Measurements from ENCODE around the gene OTUB1.

Gene OTUB1

DNA sequence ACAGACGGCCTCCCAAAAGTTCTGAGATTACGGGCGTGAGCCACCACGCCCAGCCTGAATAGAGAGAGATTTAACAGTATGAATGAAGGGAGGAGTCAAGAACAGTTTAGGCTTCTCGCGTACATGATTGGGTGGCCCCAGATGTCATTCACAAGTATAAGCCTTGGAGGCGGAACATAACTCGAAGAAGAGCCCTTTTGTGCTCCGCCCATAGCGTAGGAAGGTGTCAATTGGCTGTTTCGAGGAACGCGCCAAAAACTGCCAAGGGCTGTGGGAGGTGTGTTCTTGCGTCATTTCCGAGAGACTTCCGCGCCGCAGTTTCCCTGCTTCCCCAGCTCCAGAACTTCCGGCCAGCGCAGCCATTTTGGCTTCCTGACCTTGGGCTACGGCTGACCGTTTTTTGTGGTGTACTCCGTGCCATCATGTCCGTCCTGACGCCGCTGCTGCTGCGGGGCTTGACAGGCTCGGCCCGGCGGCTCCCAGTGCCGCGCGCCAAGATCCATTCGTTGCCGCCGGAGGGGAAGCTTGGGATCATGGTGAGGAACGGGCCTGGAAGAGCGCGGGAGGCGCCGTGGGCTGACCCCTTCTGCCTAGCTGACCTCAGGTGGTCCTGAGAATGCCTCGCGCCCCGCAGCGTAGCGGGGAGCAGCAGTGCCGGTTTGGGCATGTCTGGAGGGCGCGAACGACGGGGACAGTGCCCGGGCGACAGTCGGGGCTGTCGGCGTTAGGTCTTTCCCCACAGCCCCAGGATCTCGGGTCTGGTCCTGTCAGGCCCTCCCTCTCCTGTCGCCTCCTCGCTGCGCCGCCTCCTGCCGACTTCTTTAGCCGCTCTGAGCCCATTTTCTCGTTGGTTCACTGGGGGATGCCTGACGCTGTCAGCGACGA lies 11.7 kb upstream of the OTUB1 start, which contains the start of gene COX8A:
COX8A (plus strand) TSS at position 362 of the 885 bp plus-strand sequence; CDS start at position 423, 61 bp downstream.
- DNase-seq (ENCODE audit: low read depth in 2 of 3, low spot score in 1 of 3), result peak; percentile 92 to 95 (median 95)

- no peak for DNase-seq (ENCODE audit: low read depth in 2 of 3, low spot score in 1 of 3)
Measured at GRCh38 chr11:63978551-63979239, 7.5 kb upstream of the OTUB1 start.

DNA sequence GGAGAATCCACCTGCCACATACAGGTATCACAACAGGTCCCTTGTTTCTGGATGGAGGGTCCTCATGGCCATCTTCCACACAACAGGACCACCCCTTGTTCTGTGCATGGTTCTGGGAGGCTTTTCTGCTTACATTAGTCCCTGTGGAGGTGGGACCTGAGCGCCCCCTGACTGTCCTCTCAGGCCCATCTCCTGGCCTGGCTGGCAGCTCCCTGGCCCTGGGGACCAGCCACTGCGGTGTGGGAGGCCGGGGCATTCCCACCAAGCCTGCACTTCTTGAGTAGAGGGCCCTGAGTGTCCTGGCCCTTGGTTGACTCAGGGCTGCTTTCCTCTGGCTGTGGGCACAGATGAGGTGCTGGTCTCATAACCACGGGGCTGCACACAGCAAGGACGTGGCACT lies 6.8 kb upstream of the OTUB1 start:
- no peak for DNase-seq (ENCODE audit: low read depth in 2 of 3, low spot score in 1 of 3)

GRCh38 chr11:63985812-63986155 lies 454 bp upstream of the OTUB1 start:
- peak; percentile 42 to 62 (median 56) for DNase-seq (ENCODE audit: low read depth in 2 of 3, low spot score in 1 of 3)

GRCh38 chr11:63986932-63987513 lies 785 bp downstream of the OTUB1 start:
- no peak for DNase-seq (ENCODE audit: low read depth in 2 of 3, low spot score in 1 of 3)

DNA sequence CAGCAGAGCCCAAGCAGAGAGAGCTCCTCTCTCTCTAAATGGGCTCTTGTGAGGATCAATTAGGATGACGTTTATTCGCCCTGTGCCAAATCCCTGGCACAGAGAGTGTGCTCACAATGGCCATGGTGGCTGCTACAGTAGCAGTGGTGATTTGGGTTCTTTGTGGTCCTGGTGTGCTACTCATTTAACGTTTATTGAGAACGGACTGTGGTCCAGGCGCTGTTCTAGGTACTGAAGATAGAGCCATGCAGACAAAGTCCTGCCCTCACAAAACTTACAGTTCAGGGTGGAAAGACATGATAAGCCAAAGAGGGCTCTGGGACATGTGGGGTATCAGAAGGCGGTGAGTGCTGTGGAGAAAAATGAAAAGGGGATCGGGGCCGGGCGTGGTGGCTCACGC lies 5.3 kb downstream of the OTUB1 start:
- no peak for DNase-seq (ENCODE audit: low read depth in 2 of 3, low spot score in 1 of 3)

- no peak for DNase-seq (ENCODE audit: low read depth in 2 of 3, low spot score in 1 of 3)
Measured at GRCh38 chr11:63993100-63993499, 6.9 kb downstream of the OTUB1 start.

DNA sequence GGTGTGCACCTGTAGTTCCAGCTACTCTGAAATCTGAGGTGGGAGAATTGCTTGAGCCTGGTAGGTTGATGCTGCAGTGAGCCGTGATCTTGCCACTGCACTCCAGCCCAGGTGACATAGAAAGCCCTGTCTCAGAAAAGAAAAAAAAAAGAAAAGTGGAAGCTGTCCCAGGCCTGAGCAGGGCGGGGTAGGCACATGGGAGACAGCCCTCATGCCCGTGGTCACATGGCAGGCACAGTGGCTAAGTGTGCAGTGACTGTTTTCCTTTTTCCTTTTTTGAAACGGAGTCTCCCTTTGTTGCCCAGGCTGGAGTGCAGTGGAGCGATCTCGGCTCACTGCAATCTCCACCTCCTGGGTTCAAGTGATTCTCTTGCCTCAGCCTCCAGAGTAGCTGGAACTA lies 7.8 kb downstream of the OTUB1 start:
- no peak for DNase-seq (ENCODE audit: low read depth in 2 of 3, low spot score in 1 of 3)

GRCh38 chr11:63996512-63996911 lies 10.3 kb downstream of the OTUB1 start:
- no peak for DNase-seq (ENCODE audit: low read depth in 2 of 3, low spot score in 1 of 3)

DNA sequence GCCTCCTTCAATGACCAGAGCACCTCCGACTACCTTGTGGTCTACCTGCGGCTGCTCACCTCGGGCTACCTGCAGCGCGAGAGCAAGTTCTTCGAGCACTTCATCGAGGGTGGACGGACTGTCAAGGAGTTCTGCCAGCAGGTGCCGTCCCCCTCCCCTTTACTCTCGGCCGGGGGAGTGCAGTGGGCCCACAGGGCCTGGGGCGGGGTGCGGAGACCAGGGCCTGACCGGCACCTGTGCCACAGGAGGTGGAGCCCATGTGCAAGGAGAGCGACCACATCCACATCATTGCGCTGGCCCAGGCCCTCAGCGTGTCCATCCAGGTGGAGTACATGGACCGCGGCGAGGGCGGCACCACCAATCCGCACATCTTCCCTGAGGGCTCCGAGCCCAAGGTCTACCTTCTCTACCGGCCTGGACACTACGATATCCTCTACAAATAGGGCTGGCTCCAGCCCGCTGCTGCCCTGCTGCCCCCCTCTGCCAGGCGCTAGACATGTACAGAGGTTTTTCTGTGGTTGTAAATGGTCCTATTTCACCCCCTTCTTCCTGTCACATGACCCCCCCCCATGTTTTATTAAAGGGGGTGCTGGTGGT lies 11.0 kb downstream of the OTUB1 start:
- no peak for DNase-seq (ENCODE audit: low read depth in 2 of 3, low spot score in 1 of 3)

- DNase-seq (ENCODE audit: low read depth in 2 of 3, low spot score in 1 of 3), result no peak
Measured at GRCh38 chr11:63997801-63998337, 11.6 kb downstream of the OTUB1 start.

DNA sequence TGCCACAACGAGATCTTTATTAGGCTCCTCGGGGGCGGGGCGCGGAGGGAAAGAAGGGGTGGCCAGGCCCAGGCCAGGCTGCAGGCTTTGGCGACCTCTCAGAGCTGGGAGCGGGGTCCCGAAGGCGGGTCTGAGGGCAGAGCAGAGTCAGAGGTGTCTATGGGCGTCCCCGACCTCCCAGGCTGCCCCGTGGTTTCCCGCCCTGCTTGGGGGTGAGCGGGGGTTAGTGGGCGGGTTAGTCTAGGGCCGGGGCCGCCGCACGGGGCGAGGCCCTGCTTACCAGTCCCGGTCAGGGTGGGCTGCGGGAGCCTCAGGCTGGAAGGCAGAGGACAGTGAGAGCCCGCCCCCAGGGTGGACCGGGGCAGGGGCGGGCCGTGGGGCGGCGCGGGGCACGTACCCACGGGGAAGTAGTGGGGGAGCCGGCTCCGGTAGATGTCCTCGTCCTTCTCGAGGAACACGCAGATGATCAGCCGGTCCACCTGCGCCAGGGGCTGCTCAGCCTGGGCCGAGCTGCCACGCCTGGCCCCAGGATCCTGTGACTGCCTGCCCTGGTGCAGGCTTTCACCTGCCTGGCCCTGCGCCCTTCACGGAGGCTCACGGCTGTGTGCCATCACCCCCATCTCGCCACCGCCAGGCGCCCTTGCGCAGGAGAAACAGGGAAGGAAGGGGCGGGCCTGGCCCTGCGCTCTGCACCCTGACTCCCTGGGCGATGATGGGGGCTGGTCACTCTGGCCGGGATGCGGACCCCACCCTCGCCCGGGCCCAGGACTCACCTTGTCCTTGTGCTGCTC lies 12.5 kb downstream of the OTUB1 start:
- DNase-seq (ENCODE audit: low read depth in 2 of 3, low spot score in 1 of 3), result no peak

- DNase-seq (ENCODE audit: low read depth in 2 of 3, low spot score in 1 of 3), result peak; percentile 31 to 55 (median 46)
Measured at GRCh38 chr11:63999349-64000025, 13.2 kb downstream of the OTUB1 start.

- DNase-seq (ENCODE audit: low read depth in 2 of 3, low spot score in 1 of 3), result peak; percentile 26 to 74 (median 53)
Measured at GRCh38 chr11:64000026-64000739, 13.9 kb downstream of the OTUB1 start.

GRCh38 chr11:64000740-64001483 lies 14.7 kb downstream of the OTUB1 start:
- no peak for DNase-seq (ENCODE audit: low read depth in 2 of 3, low spot score in 1 of 3)

DNA sequence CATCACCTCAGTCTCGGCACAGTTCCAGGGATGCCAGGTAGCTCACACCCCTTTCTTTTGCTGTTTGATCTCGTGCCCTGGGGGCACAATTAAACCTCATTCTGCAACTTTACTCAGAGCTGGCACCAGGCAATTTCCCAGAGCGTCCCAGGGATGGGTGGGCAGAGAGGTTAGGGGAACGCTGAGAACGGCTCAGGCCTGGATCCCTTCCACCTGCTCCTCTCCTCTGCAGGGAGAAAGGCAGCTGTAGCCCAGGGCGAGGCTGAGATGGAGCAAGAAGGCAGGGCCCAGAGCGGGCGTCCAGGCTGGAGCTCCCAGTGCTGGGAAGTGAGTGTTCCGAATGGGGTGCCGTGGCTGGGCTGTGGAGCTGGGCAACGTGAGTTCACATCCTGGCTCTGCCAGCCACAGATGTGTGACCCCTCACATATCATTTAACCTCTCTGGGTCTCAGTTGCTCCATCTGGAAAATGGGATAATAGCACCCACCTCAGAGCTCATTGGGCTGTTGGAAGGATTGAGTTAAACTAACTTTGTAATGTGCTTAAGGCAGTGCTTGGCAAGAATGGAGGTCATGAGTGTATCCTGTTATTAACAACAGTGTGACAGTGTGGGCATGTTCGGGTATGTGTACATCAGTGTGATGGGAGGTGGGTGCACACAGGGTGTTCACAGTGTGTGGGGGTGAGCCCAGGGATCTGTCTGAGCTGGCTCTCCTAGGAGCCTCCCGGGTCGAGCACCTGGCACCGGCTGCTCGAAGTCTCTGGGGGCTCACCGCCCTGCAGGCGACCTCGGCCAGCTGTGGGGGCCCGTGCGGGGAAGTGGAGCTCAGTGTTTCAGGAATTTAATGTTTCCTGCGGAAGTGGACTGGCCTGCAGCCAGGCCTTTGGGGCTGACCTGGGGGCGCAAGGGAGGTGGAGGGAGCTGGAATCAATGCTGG lies 15.5 kb downstream of the OTUB1 start:
- no peak for DNase-seq (ENCODE audit: low read depth in 2 of 3, low spot score in 1 of 3)

- DNase-seq (ENCODE audit: low read depth in 2 of 3, low spot score in 1 of 3), result no peak
Measured at GRCh38 chr11:64003807-64004589, 17.8 kb downstream of the OTUB1 start.

Data from stimulated activated CD4-positive, alpha-beta T cell treated with anti-CD3 and anti-CD28 coated beads, Interleukin-12 subunit alpha, Interleukin-12 subunit beta, amount 100 ng/mL, for 48 hours (primary cell).